ENCODE measurements around the gene SPTBN1. TPM values are rescaled to one million over a fixed set of nuclear protein-coding genes. Genes with fewer than 3 reads are reported as not detected.

SPTBN1 gene
- total and polyA plus RNA-seq, 2 of the 13 experiments (the other 11 are each of a cell fraction or from before 2014, with no cell fraction given) = 123 to 299 TPM

DNA sequence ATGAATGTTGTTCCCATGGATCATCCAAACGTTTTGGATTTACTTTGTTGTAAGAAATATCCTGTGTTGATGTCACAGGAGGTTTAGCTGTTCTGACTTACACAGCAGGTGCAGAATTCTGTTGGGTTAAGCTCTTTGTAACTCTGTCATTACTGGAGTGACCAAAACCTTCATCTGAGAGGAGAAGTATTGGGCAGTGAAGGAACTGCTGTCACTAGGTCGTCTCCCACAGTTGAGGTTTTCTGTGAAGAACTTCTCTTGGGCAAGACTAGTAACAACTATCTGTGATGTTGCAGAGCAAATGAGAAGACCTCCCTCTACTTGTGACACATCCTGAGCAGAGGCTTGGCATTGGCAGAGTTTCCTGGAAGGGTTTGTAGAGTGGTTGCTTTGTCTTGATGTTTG, 2.9 kb downstream of the SPTBN1 start:
- peak; percentile 32; the same call in 1 of the 2 replicates for TF ChIP-seq KMT2A (CRISPR knock-in tag; IDR thresholded peaks at IDR 0.05)
- TF ChIP-seq AHR (CRISPR knock-in tag; IDR thresholded peaks at IDR 0.05) = no peak
- no peak for TF ChIP-seq CCAR2 (optimal IDR thresholded peaks at IDR 0.05; ENCODE audit: low read depth, low read length)
- no peak for TF ChIP-seq STAG1 (CRISPR knock-in tag; IDR thresholded peaks at IDR 0.05)
- ChIA-PET POLR2A (interaction anchor here (2.0 kb wide), 1 partner anchor 13 kb away, joined by 7 read pairs; no protein-coding TSS in a partner anchor), CTCF (ENCODE audit: low intra/inter-chr PET ratio, low total read pairs) (no interaction called here)
- peaks cover 58% of the 10 kb centered on the region for H3K4me1 ChIP-seq (ENCODE audit: insufficient read depth, low read length)
- BruUV-seq (replicated peaks) = no TSS peak
- no peaks in the 10 kb centered on the region for H3K9me3 ChIP-seq (ENCODE audit: low read length)
- peak overlapping the region; percentile 93 to 96 (median 93); a peak in 5 of 6 replicates for H3K4me3 ChIP-seq (replicated peaks in 1 of 3; ENCODE audit: insufficient read depth in 1 of 3, low read depth in 2 of 3, low read length in 3 of 3)
- no peak for DNase-seq (ENCODE audit: low spot score)
- 9% methylated on average over 2 of the region's 2 CpGs for WGBS (ENCODE audit: low lambda C conversion rate)
- in situ Hi-C loops (cut with HindIII; ENCODE audit: extremely low pct_ligation_motif_present, low pct_unique_long_range_greater_than_20kb) = no loop called here
- H3K4me2 ChIP-seq (ENCODE audit: low read depth, low read length) = peak overlapping the region; percentile 83
- H3K27me3 ChIP-seq (ENCODE audit: control insufficient read depth in 1 of 2, insufficient read depth in 2 of 2, low read length in 2 of 2) = no peaks in the 10 kb centered on the region; a peak in 1 of 5 replicates
- H3K79me2 ChIP-seq (ENCODE audit: insufficient read depth, low read length) = peaks cover 72% of the 10 kb centered on the region
- H3K36me3 ChIP-seq (replicated peaks in 1 of 2; ENCODE audit: control insufficient read depth in 1 of 2, insufficient read depth in 2 of 2, low read length in 2 of 2) = 0 out of 5 replicates have a peak, but pooled peaks cover 4 to 6% of the 10 kb centered on the region in 2 experiments
- no peak overlapping the region for H2AFZ ChIP-seq (ENCODE audit: low read length)
- H4K20me1 ChIP-seq (ENCODE audit: insufficient read depth, low read length) = peaks cover 63% of the 10 kb centered on the region
- no peak for ATAC-seq
- H3K27ac ChIP-seq (ENCODE audit: extremely low read length, insufficient read depth, low read length) = no peak overlapping the region
- peak overlapping the region; percentile 66; the same call in 1 of the 2 replicates for H3K9ac ChIP-seq (ENCODE audit: insufficient read depth, low read depth, low read length)
- no peak for FAIRE-seq
- intact Hi-C loops (cut with micrococcal nuclease; ENCODE audit: unreplicated experiment) = loop anchor here (2.0 to 5.0 kb wide), 3 partner anchors 22 to 227 kb away; no protein-coding TSS in a partner anchor

DNA sequence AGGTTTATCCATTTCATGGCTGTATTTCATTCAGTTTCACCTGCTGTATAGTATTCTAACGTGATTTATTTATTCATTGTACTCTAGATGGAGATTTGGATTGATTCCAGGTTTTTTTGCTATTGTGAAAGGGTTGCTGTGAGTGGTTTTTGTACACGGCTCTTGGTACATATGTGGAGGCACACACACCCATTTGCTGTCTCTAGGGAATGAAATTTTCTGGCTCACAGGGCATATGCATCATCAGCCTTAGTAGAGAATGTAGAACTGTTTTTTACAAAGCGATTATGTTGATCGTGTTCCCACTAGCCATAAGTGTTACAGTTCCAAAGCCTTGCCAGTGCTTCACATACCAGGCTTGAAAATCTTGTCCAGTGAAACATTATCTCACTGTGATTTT, 5.1 kb downstream of the SPTBN1 start:
- Histone ChIP-seq H3K27ac (ENCODE audit: extremely low read length, insufficient read depth, low read length) (no peak overlapping the region), H4K20me1 (ENCODE audit: insufficient read depth, low read length) (peaks cover 74% of the 10 kb centered on the region), H3K27me3 (ENCODE audit: control insufficient read depth in 1 of 2, insufficient read depth in 2 of 2, low read length in 2 of 2) (no peaks in the 10 kb centered on the region), H3K9ac (ENCODE audit: insufficient read depth, low read depth, low read length) (no peak overlapping the region), H3K4me3 (replicated peaks in 1 of 3; ENCODE audit: insufficient read depth in 1 of 3, low read depth in 2 of 3, low read length in 3 of 3) (no peak overlapping the region), H2AFZ (ENCODE audit: low read length) (no peak overlapping the region), H3K79me2 (ENCODE audit: insufficient read depth, low read length) (peaks cover 91% of the 10 kb centered on the region), H3K9me3 (ENCODE audit: low read length) (no peaks in the 10 kb centered on the region), H3K4me1 (ENCODE audit: insufficient read depth, low read length) (peaks cover 53% of the 10 kb centered on the region), H3K36me3 (replicated peaks in 1 of 2; ENCODE audit: control insufficient read depth in 1 of 2, insufficient read depth in 2 of 2, low read length in 2 of 2) (peaks cover 4 to 6% of the 10 kb centered on the region in 2 experiments; a peak in 1 of 5 replicates), H3K4me2 (ENCODE audit: low read depth, low read length) (no peak overlapping the region)
- no TSS peak for BruUV-seq (replicated peaks)
- ATAC-seq = no peak
- intact Hi-C loops (cut with micrococcal nuclease; ENCODE audit: unreplicated experiment) = no loop called here
- FAIRE-seq = no peak
- in situ Hi-C loops (cut with HindIII; ENCODE audit: extremely low pct_ligation_motif_present, low pct_unique_long_range_greater_than_20kb) = no loop called here
- CTCF ChIA-PET (ENCODE audit: low intra/inter-chr PET ratio, low total read pairs) = no interaction called here
- no peak for DNase-seq (ENCODE audit: low spot score)
- TF ChIP-seq ZC3H4 (CRISPR knock-in tag; IDR thresholded peaks at IDR 0.05; ENCODE audit: borderline replicate concordance) = no peak
- TF ChIP-seq ZNF446 (CRISPR knock-in tag; IDR thresholded peaks at IDR 0.05) = no peak
- TF ChIP-seq RBFOX2 (IDR thresholded peaks at IDR 0.05; ENCODE audit: low read depth, low read length) = 0 out of 2 replicates have a peak, but pooled peaks have one; percentile 32
- 81% methylated on average over 4 of the region's 4 CpGs for WGBS (ENCODE audit: low lambda C conversion rate)
- POLR2A ChIA-PET = no interaction called here
